H1 (cell line): ENCODE measurements around the gene NOS1AP. TPM values are rescaled to one million over a fixed set of nuclear protein-coding genes. Genes with fewer than 3 reads are reported as not detected.

Experiments
- microRNA counts: library from miRNA; unstranded; fragments of <30 nt; microRNA quantifications from one replicate; lab custom pipeline; 2015
- microRNA-seq, 2 experiments: library from miRNA; unstranded; fragments of <30 nt; microRNA quantifications; one replicate each; pipeline versions ENCODE4 to v1.2.0, GENCODE V29; 2016 to 2020; ENCODE audit warnings: borderline microRNAs expressed in 2 of 2, borderline number of aligned reads in 2 of 2, borderline replicate concordance in 1 of 2
- polyA plus RNA-seq, 7 experiments: library from polyadenylated mRNA; depleted of rRNA in 3 of 7; stranded (reverse) in 5 of 7; unstranded in 2 of 7; fragments of >200 nt in 5 of 7; fragments of 200-250 nt in 2 of 7; gene quantifications; 1 replicate in 5 of 7; 2 replicates in 1 of 7; 4 replicates in 1 of 7; pipeline versions ENCODE4 v1.2.1 to v1.2.3, GENCODE V29; 2011 to 2013; ENCODE audit warnings: missing spikeins in 2 of 7, mixed read lengths in 2 of 7
- small RNA-seq: library from polyadenylated mRNA; stranded (forward); fragments of <200 nt; extraction: miRNeasy Mini kit (QIAGEN cat#:217004); gene quantifications from one replicate; pipeline ENCODE3, GENCODE V24; 2013; ENCODE audit not compliant: insufficient read depth
- total RNA-seq: library from RNA; stranded (reverse); fragmentation: NEBNext Ultra II Directional; extraction: Animal tissue kit (Norgen Biotek cat#: 25700); gene quantifications from 2 replicates; pipeline ENCODE4 v1.2.1, GENCODE V29; 2021

The NOS1AP gene
- total and polyA plus RNA-seq, 2 of the 8 experiments (the other 6 are each of a cell fraction or from before 2014, with no cell fraction given): 2.4 to 12.1 TPM

MicroRNAs within 50 kb of the gene (microRNA counts, 767-probe panel; counts per million panel counts)
- microRNA hsa-miR-556-3p (lab: Ali Mortazavi, UCI) (879 counts per million, percentile 95 among the panel's probes with 10 or more counts), microRNA hsa-miR-556-5p (lab: Ali Mortazavi, UCI) (879 counts per million, percentile 95 among the panel's probes with 10 or more counts)

Small RNA genes within 50 kb of the gene (microRNA-seq; reads per million reads assigned to microRNA genes)
- gene MIR4654: 0 to 0.20 reads per million in 2 experiments
- 7.1 to 9.5 reads per million in 2 experiments for gene MIR556

Small RNA genes within 50 kb of the gene (small RNA-seq; reads per million reads assigned to genes)
- gene MIR4654 (4.5 reads per million, percentile 57 among the genes with 10 or more reads in this experiment), gene MIR556 (19.7 reads per million, percentile 92 among the genes with 10 or more reads in this experiment), gene RNA5SP61 (not detected)

Other genes starting within 250 kb of the NOS1AP start
- gene OLFML2B, start 45.8 kb upstream of the NOS1AP start, total RNA-seq: 8.4 and 10.4 TPM in 2 replicates
- 6.5 and 7.8 TPM in 2 replicates for gene OLFML2B, start 45.8 kb upstream of the NOS1AP start, polyA plus RNA-seq (2011; rRNA removed)